ENCODE results near the gene PKP4. TPM values are rescaled to one million over a fixed set of nuclear protein-coding genes. Genes with fewer than 3 reads are reported as not detected.

PKP4 gene
- total RNA-seq, 4 donors from 2014 or later, result 64.1 to 152 (median 90.2) TPM

GRCh38 chr2:158504088-158504487, 47.3 kb downstream of the PKP4 start:
- Histone ChIP-seq H3K27me3 (no peaks in the 10 kb centered on the region), H3K27ac (no peak overlapping the region), H3K36me3 (no peaks in the 10 kb centered on the region), H3K9me3 (no peaks in the 10 kb centered on the region), H3K4me3 (no peak overlapping the region), H3K4me1 (peaks cover 31% of the 10 kb centered on the region)
- WGBS, result 89% methylated on average over 3 of the region's 3 CpGs
- DNase-seq (ENCODE audit: low spot score in 2 of 2), result no peak
- no peak for TF ChIP-seq CTCF (IDR thresholded peaks at IDR 0.05)
- no peak for TF ChIP-seq EP300 (IDR thresholded peaks at IDR 0.05)
- no peak for TF ChIP-seq POLR2AphosphoS5 (IDR thresholded peaks at IDR 0.05)
- TF ChIP-seq POLR2A (IDR thresholded peaks at IDR 0.05), result no peak

GRCh38 chr2:158505448-158505934, 48.7 kb downstream of the PKP4 start:
- no peak overlapping the region for H3K4me3 ChIP-seq
- TF ChIP-seq POLR2AphosphoS5 (IDR thresholded peaks at IDR 0.05) (no peak), CTCF (IDR thresholded peaks at IDR 0.05) (no peak), POLR2A (IDR thresholded peaks at IDR 0.05) (no peak), EP300 (IDR thresholded peaks at IDR 0.05) (no peak)
- H3K9me3 ChIP-seq, result no peaks in the 10 kb centered on the region
- H3K27me3 ChIP-seq, result no peaks in the 10 kb centered on the region
- no peaks in the 10 kb centered on the region for H3K36me3 ChIP-seq
- H3K27ac ChIP-seq, result no peak overlapping the region
- WGBS, result 61% methylated on average over 4 of the region's 4 CpGs
- no peak for DNase-seq (ENCODE audit: low spot score in 2 of 2)
- peaks cover 30% of the 10 kb centered on the region for H3K4me1 ChIP-seq

GRCh38 chr2:158507141-158507540, 50.4 kb downstream of the PKP4 start:
- Histone ChIP-seq H3K9me3 (no peaks in the 10 kb centered on the region), H3K27me3 (no peaks in the 10 kb centered on the region), H3K4me1 (peaks cover 23% of the 10 kb centered on the region), H3K36me3 (no peaks in the 10 kb centered on the region), H3K27ac (no peak overlapping the region), H3K4me3 (no peak overlapping the region)
- WGBS, result 87% methylated on average over 4 of the region's 4 CpGs
- TF ChIP-seq CTCF (IDR thresholded peaks at IDR 0.05) (no peak), POLR2AphosphoS5 (IDR thresholded peaks at IDR 0.05) (no peak), POLR2A (IDR thresholded peaks at IDR 0.05) (no peak), EP300 (IDR thresholded peaks at IDR 0.05) (no peak)
- no peak for DNase-seq (ENCODE audit: low spot score in 2 of 2)

- peaks cover 19% of the 10 kb centered on the region for H3K4me1 ChIP-seq
- H3K36me3 ChIP-seq, result no peaks in the 10 kb centered on the region
- TF ChIP-seq POLR2AphosphoS5 (IDR thresholded peaks at IDR 0.05), result no peak
- no peak for DNase-seq (ENCODE audit: low spot score in 2 of 2)
- H3K27me3 ChIP-seq, result no peaks in the 10 kb centered on the region
- H3K4me3 ChIP-seq, result no peak overlapping the region
- WGBS, result 85% methylated on average over 2 of the region's 2 CpGs
- H3K27ac ChIP-seq, result no peak overlapping the region
- H3K9me3 ChIP-seq, result no peaks in the 10 kb centered on the region
Observed at GRCh38 chr2:158507679-158508078, 50.9 kb downstream of the PKP4 start.

GRCh38 chr2:158509928-158510797, 53.4 kb downstream of the PKP4 start:
- DNase-seq (ENCODE audit: low spot score in 2 of 2), result no peak
- WGBS, result 61% methylated on average over 2 of the region's 2 CpGs
- TF ChIP-seq EP300 (IDR thresholded peaks at IDR 0.05), result no peak
- no peak for TF ChIP-seq CTCF (IDR thresholded peaks at IDR 0.05)
- TF ChIP-seq POLR2A (IDR thresholded peaks at IDR 0.05), result no peak
- no peak for TF ChIP-seq POLR2AphosphoS5 (IDR thresholded peaks at IDR 0.05)
- Histone ChIP-seq H3K27me3 (no peaks in the 10 kb centered on the region), H3K36me3 (no peaks in the 10 kb centered on the region), H3K27ac (no peak overlapping the region), H3K9me3 (no peaks in the 10 kb centered on the region), H3K4me1 (peaks cover 15% of the 10 kb centered on the region), H3K4me3 (no peak overlapping the region)
